Calu3 (cell line): ENCODE results near the gene GPR45. TPM values are rescaled to one million over a fixed set of nuclear protein-coding genes. Genes with fewer than 3 reads are reported as not detected.

Source experiments
- BruUV-seq: library from RNA; stranded (reverse); fragments of 400-500 nt; replicated peaks from 2 replicates; lab custom pipeline; 2021; lab: Mats Ljungman, UMichigan
- CTCF ChIA-PET: fragments of 300-600 bp; sonication (Branson Sonifier 250); formaldehyde crosslinking; loops from one replicate; lab custom pipeline; 2022; ENCODE audit warnings: antibody characterized with exemption; lab: Charles Lee
- DNase-seq: peaks from one replicate; pipeline ENCODE4 v3.0.0; 2022
- H3K27ac Mint-ChIP-seq: one replicate; pipeline ENCODE4 v1.8.0; 2022; ENCODE audit warnings: mixed read lengths; ENCODE audit not compliant: unreplicated experiment
- H3K27me3 Mint-ChIP-seq: one replicate; pipeline ENCODE4 v1.8.0; 2022; ENCODE audit warnings: mixed read lengths; ENCODE audit not compliant: unreplicated experiment
- H3K36me3 Mint-ChIP-seq: one replicate; pipeline ENCODE4 v1.8.0; 2022; ENCODE audit warnings: mild to moderate bottlenecking, moderate library complexity, mixed read lengths; ENCODE audit not compliant: insufficient read depth, unreplicated experiment
- H3K4me1 Mint-ChIP-seq: one replicate; pipeline ENCODE4 v1.8.0; 2022; ENCODE audit warnings: mild to moderate bottlenecking, low read depth, mixed read lengths; ENCODE audit not compliant: unreplicated experiment
- H3K4me3 Mint-ChIP-seq: one replicate; pipeline ENCODE4 v1.8.0; 2022; ENCODE audit warnings: mild to moderate bottlenecking, low read depth, moderate library complexity, mixed read lengths; ENCODE audit not compliant: unreplicated experiment
- H3K9me3 Mint-ChIP-seq: one replicate; pipeline ENCODE4 v1.8.0; 2022; ENCODE audit warnings: low read depth, mixed read lengths; ENCODE audit not compliant: unreplicated experiment
- intact Hi-C: fragments of 100-400 bp; cut with micrococcal nuclease; formaldehyde crosslinking; loops from one replicate; pipeline ENCODE4 v1.10.0; 2022; ENCODE audit not compliant: unreplicated experiment
- total RNA-seq: library from RNA; stranded (reverse); gene quantifications from 2 replicates; pipeline ENCODE4 v1.2.3, GENCODE V29; 2022
- TF ChIP-seq, protein P1 (sequence below): fragments of 200-600 bp; IDR thresholded peaks from one replicate; pipeline ENCODE4 v1.8.0; 2022; ENCODE audit warnings: antibody characterized with exemption; ENCODE audit not compliant: unreplicated experiment

Gene GPR45
- total RNA-seq, 1 experiment from 2014 or later, result not detected

GRCh38 chr2:105220604-105221003 lies 20.9 kb upstream of the GPR45 start:
- intact Hi-C loops, result no loop called here
- TF ChIP-seq, protein P1, sequence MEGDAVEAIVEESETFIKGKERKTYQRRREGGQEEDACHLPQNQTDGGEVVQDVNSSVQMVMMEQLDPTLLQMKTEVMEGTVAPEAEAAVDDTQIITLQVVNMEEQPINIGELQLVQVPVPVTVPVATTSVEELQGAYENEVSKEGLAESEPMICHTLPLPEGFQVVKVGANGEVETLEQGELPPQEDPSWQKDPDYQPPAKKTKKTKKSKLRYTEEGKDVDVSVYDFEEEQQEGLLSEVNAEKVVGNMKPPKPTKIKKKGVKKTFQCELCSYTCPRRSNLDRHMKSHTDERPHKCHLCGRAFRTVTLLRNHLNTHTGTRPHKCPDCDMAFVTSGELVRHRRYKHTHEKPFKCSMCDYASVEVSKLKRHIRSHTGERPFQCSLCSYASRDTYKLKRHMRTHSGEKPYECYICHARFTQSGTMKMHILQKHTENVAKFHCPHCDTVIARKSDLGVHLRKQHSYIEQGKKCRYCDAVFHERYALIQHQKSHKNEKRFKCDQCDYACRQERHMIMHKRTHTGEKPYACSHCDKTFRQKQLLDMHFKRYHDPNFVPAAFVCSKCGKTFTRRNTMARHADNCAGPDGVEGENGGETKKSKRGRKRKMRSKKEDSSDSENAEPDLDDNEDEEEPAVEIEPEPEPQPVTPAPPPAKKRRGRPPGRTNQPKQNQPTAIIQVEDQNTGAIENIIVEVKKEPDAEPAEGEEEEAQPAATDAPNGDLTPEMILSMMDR, result no peak
- CTCF ChIA-PET, result no interaction called here

GRCh38 chr2:105224444-105224843 lies 17.1 kb upstream of the GPR45 start:
- Mint-ChIP-seq H3K36me3 (no peaks in the 10 kb centered on the region), H3K27me3 (peaks cover 86% of the 10 kb centered on the region), H3K9me3 (no peaks in the 10 kb centered on the region), H3K4me3 (no peak overlapping the region), H3K27ac (no peak overlapping the region), H3K4me1 (no peaks in the 10 kb centered on the region)
- DNase-seq, result no peak
- intact Hi-C loops, result no loop called here
- TF ChIP-seq, protein P1, result no peak
- CTCF ChIA-PET, result no interaction called here
- no TSS peak for BruUV-seq

More at GRCh38 chr2:105220604-105221003, 20.9 kb upstream of the GPR45 start:
- H3K4me1 Mint-ChIP-seq, result no peaks in the 10 kb centered on the region
- H3K4me3 Mint-ChIP-seq, result no peak overlapping the region
- DNase-seq, result no peak
- no TSS peak for BruUV-seq
- no peaks in the 10 kb centered on the region for H3K36me3 Mint-ChIP-seq
- peaks cover 93% of the 10 kb centered on the region for H3K27me3 Mint-ChIP-seq
- no peaks in the 10 kb centered on the region for H3K9me3 Mint-ChIP-seq
- H3K27ac Mint-ChIP-seq, result no peak overlapping the region

DNA sequence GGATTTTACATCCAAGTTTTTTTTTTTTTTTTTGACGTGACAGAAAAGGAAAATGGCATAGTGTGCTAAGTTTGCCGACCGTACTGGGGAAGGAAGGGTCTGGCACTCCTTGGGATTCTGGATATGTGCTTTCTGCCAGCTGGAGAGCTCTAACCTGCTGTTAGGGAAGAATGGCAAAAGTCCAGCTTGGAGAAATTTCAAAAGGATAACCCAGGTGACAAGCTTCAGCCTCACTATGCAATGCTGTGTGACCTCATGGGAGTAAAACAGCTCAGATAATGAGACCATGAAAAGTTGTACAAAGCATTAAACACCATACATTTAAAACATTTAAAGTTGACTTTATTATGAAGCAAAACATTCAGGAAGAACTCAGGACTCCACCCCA lies 10.3 kb upstream of the GPR45 start:
- no peak for DNase-seq
- BruUV-seq, result no TSS peak
- no peaks in the 10 kb centered on the region for H3K36me3 Mint-ChIP-seq
- no peaks in the 10 kb centered on the region for H3K9me3 Mint-ChIP-seq
- CTCF ChIA-PET, result interaction anchor here (0.9 kb wide), 1 partner anchor 12 kb away, joined by 4 read pairs; no protein-coding TSS in a partner anchor
- no peak overlapping the region for H3K4me3 Mint-ChIP-seq
- peaks cover 9% of the 10 kb centered on the region for H3K4me1 Mint-ChIP-seq
- H3K27me3 Mint-ChIP-seq, result peaks cover 50% of the 10 kb centered on the region
- intact Hi-C loops, result no loop called here
- TF ChIP-seq, protein P1, result no peak
- no peak overlapping the region for H3K27ac Mint-ChIP-seq

DNA sequence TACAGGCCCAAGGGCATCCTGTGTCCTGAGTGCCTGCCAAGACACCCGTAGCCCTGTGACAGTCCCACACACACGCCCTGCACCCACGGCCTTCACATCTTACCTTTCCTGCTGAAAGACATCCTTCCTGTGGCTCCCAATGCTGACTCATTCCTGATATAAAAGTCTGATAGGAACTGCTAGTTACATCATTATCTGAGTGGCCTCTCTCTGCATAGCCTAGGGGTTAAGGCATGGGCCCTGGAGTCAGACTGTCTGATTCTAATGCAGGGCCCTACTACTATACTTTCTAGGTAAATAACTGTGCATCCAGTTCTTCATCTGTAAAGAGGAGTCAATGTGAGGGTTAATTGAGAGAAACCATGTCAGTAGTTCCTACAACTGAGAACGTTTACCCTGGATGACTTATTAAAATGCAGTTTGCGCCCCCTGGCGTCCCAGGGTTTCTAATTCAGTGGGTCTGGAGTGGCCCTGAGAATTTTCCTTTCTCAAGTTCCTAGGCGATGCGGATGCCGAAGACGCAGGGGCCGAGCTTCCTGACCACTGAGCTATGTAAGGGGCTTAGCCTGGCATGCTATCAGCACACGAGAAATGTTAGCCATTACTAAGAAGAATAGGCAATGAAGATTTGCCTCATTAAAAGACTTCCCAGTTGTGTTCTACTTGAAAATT lies 6.0 kb upstream of the GPR45 start:
- CTCF ChIA-PET, result interaction anchor here (0.7 to 1.0 kb wide), 3 partner anchors 56 to 120 kb away, joined by 3 to 4 read pairs (median 3); no protein-coding TSS in a partner anchor
- BruUV-seq, result no TSS peak
- H3K4me3 Mint-ChIP-seq, result no peak overlapping the region

More for the DNA sequence above, 6.0 kb upstream of the GPR45 start:
- Mint-ChIP-seq H3K36me3 (no peaks in the 10 kb centered on the region), H3K27me3 (peaks cover 19% of the 10 kb centered on the region), H3K4me1 (peaks cover 9% of the 10 kb centered on the region), H3K27ac (no peak overlapping the region), H3K9me3 (no peaks in the 10 kb centered on the region)
- TF ChIP-seq, protein P1, result peak; percentile 61
- intact Hi-C loops, result loop anchor here (1.0 to 5.0 kb wide), 2 partner anchors 53 to 121 kb away; no protein-coding TSS in a partner anchor
- DNase-seq, result peak; percentile 84
